Measurements from ENCODE around the gene DTNB. TPM values are rescaled to one million over a fixed set of nuclear protein-coding genes. Genes with fewer than 3 reads are reported as not detected.

Gene DTNB
- total RNA-seq, 1 experiment from 2014 or later, result 26.3 TPM

- intact Hi-C loops (cut with micrococcal nuclease), result no loop called here
- TF ChIP-seq CTCF (IDR thresholded peaks at IDR 0.05; ENCODE audit: unreplicated experiment), result no peak
- H3K9me3 Mint-ChIP-seq (ENCODE audit: unreplicated experiment), result peaks cover 7% of the 10 kb centered on the region
- H3K36me3 Mint-ChIP-seq (ENCODE audit: insufficient read depth, unreplicated experiment), result peaks cover 4% of the 10 kb centered on the region
- H3K27ac Mint-ChIP-seq (ENCODE audit: low read depth, unreplicated experiment), result no peak overlapping the region
- no peak overlapping the region for H3K4me3 Mint-ChIP-seq (ENCODE audit: unreplicated experiment)
- no peak for DNase-seq (ENCODE audit: unreplicated experiment)
- POLR2A ChIA-PET, result no interaction called here
- no peaks in the 10 kb centered on the region for H3K4me1 Mint-ChIP-seq (ENCODE audit: insufficient read depth, unreplicated experiment)
- no peaks in the 10 kb centered on the region for H3K27me3 Mint-ChIP-seq (ENCODE audit: insufficient read depth, unreplicated experiment)
- no TSS peak for BruUV-seq (replicated peaks)
- CTCF ChIA-PET, result interaction anchor here (0.6 kb wide), 1 partner anchor 36 kb away, joined by 3 read pairs; no protein-coding TSS in a partner anchor
Measured at GRCh38 chr2:25473131-25473530, 200.2 kb downstream of the DTNB start.

GRCh38 chr2:25470806-25471205 is 202.6 kb downstream of the DTNB start:
- no TSS peak for BruUV-seq (replicated peaks)
- H3K9me3 Mint-ChIP-seq (ENCODE audit: unreplicated experiment), result peaks cover 7% of the 10 kb centered on the region
- H3K4me3 Mint-ChIP-seq (ENCODE audit: unreplicated experiment), result no peak overlapping the region
- CTCF ChIA-PET, result no interaction called here
- no peak for DNase-seq (ENCODE audit: unreplicated experiment)
- peaks cover 4% of the 10 kb centered on the region for H3K36me3 Mint-ChIP-seq (ENCODE audit: insufficient read depth, unreplicated experiment)
- POLR2A ChIA-PET, result no interaction called here
- TF ChIP-seq CTCF (IDR thresholded peaks at IDR 0.05; ENCODE audit: unreplicated experiment), result no peak
- no peaks in the 10 kb centered on the region for H3K27me3 Mint-ChIP-seq (ENCODE audit: insufficient read depth, unreplicated experiment)
- intact Hi-C loops (cut with micrococcal nuclease), result no loop called here
- no peak overlapping the region for H3K27ac Mint-ChIP-seq (ENCODE audit: low read depth, unreplicated experiment)
- no peaks in the 10 kb centered on the region for H3K4me1 Mint-ChIP-seq (ENCODE audit: insufficient read depth, unreplicated experiment)

GRCh38 chr2:25467743-25468142 is 205.6 kb downstream of the DTNB start:
- Mint-ChIP-seq H3K9me3 (ENCODE audit: unreplicated experiment) (no peaks in the 10 kb centered on the region), H3K27me3 (ENCODE audit: insufficient read depth, unreplicated experiment) (no peaks in the 10 kb centered on the region), H3K36me3 (ENCODE audit: insufficient read depth, unreplicated experiment) (peaks cover 4% of the 10 kb centered on the region), H3K27ac (ENCODE audit: low read depth, unreplicated experiment) (no peak overlapping the region), H3K4me3 (ENCODE audit: unreplicated experiment) (no peak overlapping the region), H3K4me1 (ENCODE audit: insufficient read depth, unreplicated experiment) (no peaks in the 10 kb centered on the region)
- no peak for DNase-seq (ENCODE audit: unreplicated experiment)
- no TSS peak for BruUV-seq (replicated peaks)
- intact Hi-C loops (cut with micrococcal nuclease), result no loop called here
- ChIA-PET CTCF (interaction anchor here (0.6 kb wide), 1 partner anchor 13 kb away, joined by 3 read pairs; no protein-coding TSS in a partner anchor), POLR2A (no interaction called here)
- TF ChIP-seq CTCF (IDR thresholded peaks at IDR 0.05; ENCODE audit: unreplicated experiment), result no peak

- intact Hi-C loops (cut with micrococcal nuclease), result no loop called here
Measured at GRCh38 chr2:25462021-25462420, 211.4 kb downstream of the DTNB start.

More at GRCh38 chr2:25462021-25462420, 211.4 kb downstream of the DTNB start:
- Mint-ChIP-seq H3K4me3 (ENCODE audit: unreplicated experiment) (no peak overlapping the region), H3K4me1 (ENCODE audit: insufficient read depth, unreplicated experiment) (no peaks in the 10 kb centered on the region), H3K27me3 (ENCODE audit: insufficient read depth, unreplicated experiment) (no peaks in the 10 kb centered on the region), H3K27ac (ENCODE audit: low read depth, unreplicated experiment) (no peak overlapping the region), H3K9me3 (ENCODE audit: unreplicated experiment) (no peaks in the 10 kb centered on the region), H3K36me3 (ENCODE audit: insufficient read depth, unreplicated experiment) (no peaks in the 10 kb centered on the region)
- no peak for TF ChIP-seq CTCF (IDR thresholded peaks at IDR 0.05; ENCODE audit: unreplicated experiment)
- POLR2A ChIA-PET, result no interaction called here
- BruUV-seq (replicated peaks), result no TSS peak
- CTCF ChIA-PET, result no interaction called here
- no peak for DNase-seq (ENCODE audit: unreplicated experiment)
